ENCODE measurements around the gene PRSS8.
"Not testable (repeated sequence)": the region's sequence is repeated elsewhere in the genome, so short reads cannot be mapped to it uniquely, and the experiment has no call there.

PRSS8 gene

DNA sequence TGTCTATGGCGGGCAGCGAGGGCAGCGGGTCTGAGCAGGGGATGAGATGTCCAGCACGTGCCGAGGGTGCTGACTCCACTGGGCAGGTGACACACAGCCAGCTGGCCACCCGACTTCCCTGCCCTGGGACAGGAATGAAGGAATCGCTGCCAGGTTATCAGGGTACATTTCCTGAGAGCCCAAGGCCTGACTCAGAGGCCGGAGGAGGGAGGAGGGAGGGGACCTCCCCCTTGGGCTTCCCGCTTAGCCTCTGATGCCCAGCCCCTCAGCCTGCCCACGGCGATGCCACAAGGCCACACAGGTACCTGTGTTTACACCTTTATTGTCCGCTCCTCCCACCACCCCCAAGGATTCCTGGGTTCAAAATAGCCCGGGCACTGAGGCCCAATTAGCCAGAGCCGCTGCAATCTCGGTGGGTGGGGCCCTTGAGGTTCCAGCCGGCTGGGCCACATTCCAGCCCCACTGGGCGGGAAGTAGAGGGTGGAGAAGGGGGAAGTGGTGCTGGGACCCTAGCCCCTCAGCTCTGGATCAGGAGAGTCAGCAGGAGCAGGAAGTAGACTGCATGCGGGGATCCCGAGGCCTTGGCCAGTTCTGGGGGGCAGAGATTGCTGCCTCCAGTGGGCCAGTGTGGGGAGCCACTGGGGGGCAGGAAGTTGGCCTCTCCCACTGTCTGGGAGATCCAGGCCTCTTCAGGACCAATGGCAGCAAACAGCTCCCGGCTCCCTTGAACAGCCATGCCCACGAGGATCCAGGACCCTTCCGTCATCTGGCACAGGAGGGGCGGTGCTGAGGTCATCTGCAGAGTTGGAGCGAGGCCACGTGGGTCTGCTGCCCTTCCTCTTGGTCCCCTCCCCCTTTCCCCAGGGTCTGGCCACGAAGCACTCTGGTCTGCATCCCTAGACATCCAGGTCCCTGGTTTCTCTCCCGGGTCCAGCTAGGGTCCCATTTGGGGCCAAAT is 3.4 kb upstream of the PRSS8 start:
- H3K4me2 ChIP-seq (ENCODE audit: low read depth, low read length, poor library complexity, severe bottlenecking): no peak overlapping the region
- H4K20me1 ChIP-seq (ENCODE audit: low read depth, low read length): no peaks in the 10 kb centered on the region
- H3K9ac ChIP-seq (ENCODE audit: low read length): no peak overlapping the region
- H2AFZ ChIP-seq (ENCODE audit: low read depth, low read length, severe bottlenecking): no peak overlapping the region
- no peak overlapping the region for H3K27ac ChIP-seq (ENCODE audit: low read depth, low read length)
- H3F3A ChIP-seq (ENCODE audit: insufficient read depth): no peaks in the 10 kb centered on the region
- TF ChIP-seq EZH2phosphoT487 (conservative IDR thresholded peaks at IDR 0.05; ENCODE audit: low read length): no peak
- TF ChIP-seq, protein P1, sequence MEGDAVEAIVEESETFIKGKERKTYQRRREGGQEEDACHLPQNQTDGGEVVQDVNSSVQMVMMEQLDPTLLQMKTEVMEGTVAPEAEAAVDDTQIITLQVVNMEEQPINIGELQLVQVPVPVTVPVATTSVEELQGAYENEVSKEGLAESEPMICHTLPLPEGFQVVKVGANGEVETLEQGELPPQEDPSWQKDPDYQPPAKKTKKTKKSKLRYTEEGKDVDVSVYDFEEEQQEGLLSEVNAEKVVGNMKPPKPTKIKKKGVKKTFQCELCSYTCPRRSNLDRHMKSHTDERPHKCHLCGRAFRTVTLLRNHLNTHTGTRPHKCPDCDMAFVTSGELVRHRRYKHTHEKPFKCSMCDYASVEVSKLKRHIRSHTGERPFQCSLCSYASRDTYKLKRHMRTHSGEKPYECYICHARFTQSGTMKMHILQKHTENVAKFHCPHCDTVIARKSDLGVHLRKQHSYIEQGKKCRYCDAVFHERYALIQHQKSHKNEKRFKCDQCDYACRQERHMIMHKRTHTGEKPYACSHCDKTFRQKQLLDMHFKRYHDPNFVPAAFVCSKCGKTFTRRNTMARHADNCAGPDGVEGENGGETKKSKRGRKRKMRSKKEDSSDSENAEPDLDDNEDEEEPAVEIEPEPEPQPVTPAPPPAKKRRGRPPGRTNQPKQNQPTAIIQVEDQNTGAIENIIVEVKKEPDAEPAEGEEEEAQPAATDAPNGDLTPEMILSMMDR (IDR thresholded peaks at IDR 0.05; ENCODE audit: insufficient read depth, low read length, poor library complexity, severe bottlenecking): no peak
- H3K79me2 ChIP-seq (ENCODE audit: insufficient read depth, low read length): no peaks in the 10 kb centered on the region
- no peaks in the 10 kb centered on the region for H3K36me3 ChIP-seq (ENCODE audit: low read length)
- no peaks in the 10 kb centered on the region for H3K9me3 ChIP-seq (ENCODE audit: insufficient read depth, low read length)
- H3K9me2 ChIP-seq (replicated peaks; ENCODE audit: insufficient read depth, low read length): no peaks in the 10 kb centered on the region
- H3K4me3 ChIP-seq (ENCODE audit: insufficient read depth, low read length, poor library complexity, severe bottlenecking): no peak overlapping the region
- H3K27me3 ChIP-seq (ENCODE audit: low read length): no peaks in the 10 kb centered on the region

DNA sequence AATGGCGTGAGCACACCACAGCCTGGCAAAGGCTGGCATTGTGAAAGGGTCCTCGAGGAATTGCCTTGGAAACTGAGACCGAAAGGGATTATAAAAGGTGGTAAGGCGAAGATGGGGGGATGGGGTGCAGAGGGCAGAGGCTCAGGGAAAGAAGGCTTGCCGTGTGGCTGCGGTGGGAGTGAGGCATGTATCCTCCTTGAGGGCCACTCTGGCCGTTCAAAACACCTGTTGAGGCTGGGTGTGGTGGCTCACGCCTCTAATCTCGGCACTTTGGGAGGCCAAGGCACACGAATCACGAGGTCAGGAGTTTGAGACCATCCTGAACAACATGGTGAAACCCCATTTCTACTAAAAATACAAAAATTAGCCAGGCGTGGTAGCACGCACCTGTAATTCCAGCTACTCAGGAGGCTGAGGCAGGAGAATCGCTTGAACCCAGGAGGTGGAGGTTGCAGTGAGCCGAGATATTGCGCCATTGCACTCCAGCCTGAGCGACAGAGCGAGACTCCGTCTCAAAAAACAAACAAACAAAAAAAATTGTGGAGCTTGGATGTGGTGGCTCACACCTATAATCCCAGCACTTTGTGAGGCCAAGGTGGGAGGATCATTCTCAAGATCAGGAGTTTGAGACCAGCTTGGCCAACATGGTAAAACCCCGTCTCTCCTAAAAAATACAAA is 1.4 kb upstream of the PRSS8 start:
- H2AFZ ChIP-seq (ENCODE audit: low read depth, low read length, severe bottlenecking); H3K4me2 ChIP-seq (ENCODE audit: low read depth, low read length, poor library complexity, severe bottlenecking); H3K36me3 ChIP-seq (ENCODE audit: low read length); H3K4me3 ChIP-seq (ENCODE audit: insufficient read depth, low read length, poor library complexity, severe bottlenecking); H3K79me2 ChIP-seq (ENCODE audit: insufficient read depth, low read length); H3K9me3 ChIP-seq (ENCODE audit: insufficient read depth, low read length); H3K9ac ChIP-seq (ENCODE audit: low read length); H3F3A ChIP-seq (ENCODE audit: insufficient read depth); H3K9me2 ChIP-seq (replicated peaks; ENCODE audit: insufficient read depth, low read length); H3K27me3 ChIP-seq (ENCODE audit: low read length); H4K20me1 ChIP-seq (ENCODE audit: low read depth, low read length); H3K27ac ChIP-seq (ENCODE audit: low read depth, low read length): not testable (repeated sequence)

DNA sequence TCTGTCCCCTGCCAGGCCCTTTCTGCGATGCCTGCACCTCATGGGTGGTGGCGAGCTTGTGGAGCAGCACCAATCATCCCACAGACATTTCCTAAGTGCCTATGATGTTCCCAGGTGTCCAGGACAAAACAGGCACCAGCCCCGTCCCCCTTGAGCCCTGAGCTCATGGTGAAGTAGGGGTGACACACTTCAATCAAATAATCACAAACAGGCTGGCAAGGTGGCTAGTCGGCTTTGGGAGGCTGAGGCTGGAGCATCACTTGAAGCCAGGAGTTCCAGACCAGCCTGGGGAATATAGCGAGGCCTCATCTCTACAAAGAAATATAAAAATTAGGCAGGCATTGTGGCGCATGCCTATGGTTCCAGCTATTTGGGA is 748 bp upstream of the PRSS8 start:
- no peaks in the 10 kb centered on the region for H3K36me3 ChIP-seq (ENCODE audit: low read length)
- no peak for TF ChIP-seq EZH2phosphoT487 (conservative IDR thresholded peaks at IDR 0.05; ENCODE audit: low read length)
- TF ChIP-seq, protein P1 (IDR thresholded peaks at IDR 0.05; ENCODE audit: insufficient read depth, low read length, poor library complexity, severe bottlenecking): no peak
- H4K20me1 ChIP-seq (ENCODE audit: low read depth, low read length): no peaks in the 10 kb centered on the region
- no peak overlapping the region for H3K9ac ChIP-seq (ENCODE audit: low read length)
- no peak overlapping the region for H3K4me2 ChIP-seq (ENCODE audit: low read depth, low read length, poor library complexity, severe bottlenecking)
- no peaks in the 10 kb centered on the region for H3K79me2 ChIP-seq (ENCODE audit: insufficient read depth, low read length)
- H3K27ac ChIP-seq (ENCODE audit: low read depth, low read length): no peak overlapping the region
- no peaks in the 10 kb centered on the region for H3K9me2 ChIP-seq (replicated peaks; ENCODE audit: insufficient read depth, low read length)
- no peaks in the 10 kb centered on the region for H3F3A ChIP-seq (ENCODE audit: insufficient read depth)
- no peak overlapping the region for H3K4me3 ChIP-seq (ENCODE audit: insufficient read depth, low read length, poor library complexity, severe bottlenecking)
- H3K9me3 ChIP-seq (ENCODE audit: insufficient read depth, low read length): no peaks in the 10 kb centered on the region
- H3K27me3 ChIP-seq (ENCODE audit: low read length): no peaks in the 10 kb centered on the region
- no peak overlapping the region for H2AFZ ChIP-seq (ENCODE audit: low read depth, low read length, severe bottlenecking)
